Stimulated activated CD4-positive, alpha-beta T cell treated with anti-CD3 and anti-CD28 coated beads, Interleukin-4, amount 100 ng/mL, for 24 hours (primary cell): ENCODE results near the gene CALM3.
"Not testable (repeated sequence)": the region's sequence is repeated elsewhere in the genome, so short reads cannot be mapped to it uniquely, and the experiment has no call there.

Source experiments
- DNase-seq: peaks from one replicate; pipeline ENCODE4 v3.0.0-alpha.2; 2020

The CALM3 gene

GRCh38 chr19:46616631-46617322, 15.6 kb downstream of the CALM3 start:
- peak; percentile 66 for DNase-seq

- DNase-seq = no peak
Measured at GRCh38 chr19:46617601-46618000, 16.5 kb downstream of the CALM3 start.

DNA sequence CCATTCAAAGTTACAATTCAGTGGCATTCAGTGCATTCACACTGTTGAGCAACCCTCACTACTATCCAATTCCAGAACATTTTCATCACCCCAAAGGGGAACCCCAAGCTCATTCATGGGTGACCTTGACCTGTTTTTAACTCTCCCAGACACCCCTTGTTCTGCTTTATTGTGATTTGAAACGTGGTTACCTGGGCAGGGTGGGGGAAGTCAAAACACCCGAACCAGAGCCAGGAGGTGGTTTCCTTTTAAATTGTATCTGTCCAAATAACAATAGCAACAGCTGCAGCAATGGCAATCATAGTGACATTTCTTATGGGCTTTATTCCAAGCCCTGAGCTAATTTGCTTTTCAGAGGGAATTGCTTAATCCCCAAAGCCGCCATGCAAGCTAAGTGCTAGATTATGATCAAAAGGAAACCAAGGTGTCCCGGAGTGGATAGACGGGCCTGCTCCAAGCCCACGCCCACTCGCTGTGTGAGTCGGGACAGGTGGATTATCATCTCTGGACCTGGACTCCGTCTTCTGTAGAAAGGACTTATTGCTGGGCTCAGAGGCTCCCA, 17.6 kb downstream of the CALM3 start:
- DNase-seq = no peak

GRCh38 chr19:46620267-46620666, 19.1 kb downstream of the CALM3 start:
- DNase-seq = no peak

DNA sequence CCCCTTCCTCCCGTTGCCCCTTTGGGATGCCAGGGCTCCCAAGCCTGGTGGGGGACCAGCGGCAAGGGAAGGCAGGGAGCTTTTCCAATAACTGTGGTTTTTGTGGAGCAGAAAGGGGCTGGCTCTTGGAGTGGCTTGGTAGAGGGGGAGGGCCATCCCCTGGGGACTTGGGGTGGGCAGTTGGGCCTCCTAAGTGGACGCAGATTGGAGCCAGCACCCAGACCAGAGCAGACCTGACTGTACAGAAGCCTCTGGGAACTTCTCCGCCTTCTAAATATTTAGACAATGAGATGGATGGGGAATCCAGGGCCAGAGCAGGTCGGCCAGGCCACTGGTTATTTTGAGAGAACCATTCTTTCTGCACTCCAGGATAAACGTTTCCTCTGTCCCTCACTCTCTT, 19.6 kb downstream of the CALM3 start:
- no peak for DNase-seq

- DNase-seq = no peak
Measured at GRCh38 chr19:46621191-46622117, 20.3 kb downstream of the CALM3 start.

- no peak for DNase-seq
Measured at GRCh38 chr19:46622118-46622446, 21.0 kb downstream of the CALM3 start.

GRCh38 chr19:46623915-46624502, 22.9 kb downstream of the CALM3 start:
- DNase-seq = no peak

GRCh38 chr19:46624958-46625661, 24.0 kb downstream of the CALM3 start, which contains the start of gene PTGIR:
Gene PTGIR (minus strand): TSS chr19:46625089. CDS start chr19:46624225, 864 bp downstream.
- DNase-seq = peak; percentile 38

- no peak for DNase-seq
Measured at GRCh38 chr19:46625731-46626130, 24.6 kb downstream of the CALM3 start.

DNA sequence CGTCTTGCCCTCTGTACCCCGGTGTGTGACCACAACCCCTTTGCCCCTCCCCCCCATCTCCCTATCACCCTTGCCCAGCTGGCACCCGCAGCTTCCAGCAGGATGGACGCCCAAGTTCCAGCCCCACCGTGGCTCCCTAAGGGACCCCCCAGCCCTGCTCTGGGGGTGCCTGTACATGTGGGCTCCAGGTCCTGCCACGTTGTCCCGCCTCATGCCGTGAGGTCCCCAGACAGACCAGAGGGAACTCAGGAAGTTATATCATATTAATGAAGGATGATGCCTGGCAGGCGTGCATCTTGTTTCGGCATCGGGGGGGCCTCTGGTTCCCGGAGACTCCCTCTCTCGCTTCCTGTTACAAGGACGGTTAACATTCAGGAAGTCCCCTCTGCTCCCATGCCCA, 25.3 kb downstream of the CALM3 start:
- no peak for DNase-seq

DNA sequence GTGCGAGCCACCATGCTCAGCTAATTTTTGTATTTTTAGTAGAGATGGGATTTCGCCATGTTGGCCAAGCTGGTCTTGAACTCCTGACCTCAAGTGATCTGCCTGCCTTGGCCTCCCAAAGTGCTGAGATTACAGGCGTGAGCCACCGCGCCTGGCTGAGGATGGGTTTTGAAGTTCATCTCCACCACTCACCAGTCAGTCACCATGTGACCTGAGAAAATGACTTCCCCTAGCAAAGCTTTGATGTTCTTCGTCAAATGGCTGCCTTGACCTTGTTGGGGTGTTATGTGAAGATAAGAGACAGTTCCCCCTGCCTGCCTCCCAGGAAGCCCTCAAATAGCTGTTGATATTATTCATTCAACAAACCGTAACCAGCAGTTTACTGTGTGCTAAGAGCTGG, 27.8 kb downstream of the CALM3 start:
- not testable (repeated sequence) for DNase-seq

- no peak for DNase-seq
Measured at GRCh38 chr19:46629546-46630025, 28.5 kb downstream of the CALM3 start.

DNA sequence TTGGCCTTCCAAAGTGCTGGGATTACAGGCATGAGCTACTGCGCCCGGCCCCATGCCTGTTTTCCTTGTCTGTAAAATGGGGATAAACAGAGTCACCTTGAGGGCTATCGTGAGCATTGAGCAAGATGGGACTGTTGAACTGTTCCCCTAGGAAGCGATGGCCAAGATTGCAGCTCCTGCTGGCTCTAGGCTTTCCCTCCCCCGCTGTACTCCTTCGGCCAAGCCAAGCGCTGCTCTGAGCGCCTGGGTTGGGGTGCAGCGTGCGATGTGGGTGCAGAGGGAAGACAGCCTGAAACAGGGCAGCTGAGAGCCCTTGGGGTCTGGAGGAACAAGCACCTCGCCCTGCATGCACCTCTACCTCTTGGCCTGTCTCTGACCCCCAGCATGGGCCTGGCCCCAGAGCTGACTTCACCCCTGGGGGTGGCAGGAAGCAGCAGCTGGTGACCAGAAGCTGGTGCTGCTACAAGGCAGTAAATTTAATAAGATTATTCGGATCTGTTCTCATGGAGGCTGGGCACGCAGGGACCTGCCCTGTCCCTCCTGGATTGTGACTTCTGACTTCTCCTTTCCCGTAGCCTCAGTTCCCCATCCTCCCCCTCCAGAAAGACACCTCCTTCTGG, 29.6 kb downstream of the CALM3 start:
- no peak for DNase-seq

DNA sequence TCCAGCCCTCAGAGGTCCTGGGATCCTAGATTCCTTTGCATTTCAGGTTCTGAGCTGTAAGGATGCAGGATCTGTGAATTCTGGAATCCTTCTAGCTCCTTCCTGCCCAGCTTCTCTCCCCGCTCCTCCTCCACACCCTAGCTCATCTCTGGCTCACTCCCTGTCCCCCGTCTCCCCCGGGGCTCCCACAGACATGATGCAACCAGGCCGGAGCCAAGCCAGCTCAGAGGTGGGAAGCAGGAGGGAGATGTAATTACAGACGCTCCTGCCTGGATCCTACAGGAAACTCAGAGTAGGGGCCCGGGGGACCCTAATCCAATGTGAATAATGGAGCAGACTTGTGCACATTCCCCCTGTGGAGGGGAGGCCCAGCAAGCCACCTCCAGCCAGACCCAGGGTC, 30.4 kb downstream of the CALM3 start:
- DNase-seq = no peak

GRCh38 chr19:46633130-46633529, 32.0 kb downstream of the CALM3 start:
- no peak for DNase-seq

DNA sequence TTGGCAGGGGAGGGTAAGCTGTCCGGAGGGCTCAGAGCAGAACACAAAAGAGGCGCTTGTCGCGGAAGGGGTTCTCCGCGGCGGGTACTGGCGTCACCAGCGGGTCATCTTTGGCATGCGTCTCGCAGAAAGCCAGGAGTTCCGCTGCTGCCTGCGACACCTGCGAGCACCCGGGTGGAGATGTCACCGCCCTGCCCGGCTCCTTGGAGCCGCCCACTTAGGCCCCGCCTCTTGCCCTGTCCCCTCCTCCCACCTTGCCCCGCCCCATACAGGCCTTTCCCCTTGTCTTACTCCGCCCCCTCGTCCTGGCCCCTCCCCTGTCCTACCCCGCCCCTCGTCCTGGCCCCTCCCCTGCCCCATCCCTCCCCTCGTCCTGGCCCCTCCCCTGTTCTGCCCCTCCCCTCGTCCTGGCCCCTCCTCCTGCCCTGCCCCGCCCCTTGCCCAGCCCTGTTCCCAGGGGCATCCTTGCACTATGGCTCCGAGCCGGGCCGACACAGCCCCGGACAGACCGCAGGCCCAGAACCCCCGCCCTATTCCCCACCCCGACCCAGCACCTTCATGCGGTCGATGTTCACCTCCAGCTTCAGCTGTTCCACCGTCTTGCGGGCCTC, 33.0 kb downstream of the CALM3 start:
- peak; percentile 93 for DNase-seq

GRCh38 chr19:46634656-46635218, 33.6 kb downstream of the CALM3 start:
- DNase-seq = no peak

DNA sequence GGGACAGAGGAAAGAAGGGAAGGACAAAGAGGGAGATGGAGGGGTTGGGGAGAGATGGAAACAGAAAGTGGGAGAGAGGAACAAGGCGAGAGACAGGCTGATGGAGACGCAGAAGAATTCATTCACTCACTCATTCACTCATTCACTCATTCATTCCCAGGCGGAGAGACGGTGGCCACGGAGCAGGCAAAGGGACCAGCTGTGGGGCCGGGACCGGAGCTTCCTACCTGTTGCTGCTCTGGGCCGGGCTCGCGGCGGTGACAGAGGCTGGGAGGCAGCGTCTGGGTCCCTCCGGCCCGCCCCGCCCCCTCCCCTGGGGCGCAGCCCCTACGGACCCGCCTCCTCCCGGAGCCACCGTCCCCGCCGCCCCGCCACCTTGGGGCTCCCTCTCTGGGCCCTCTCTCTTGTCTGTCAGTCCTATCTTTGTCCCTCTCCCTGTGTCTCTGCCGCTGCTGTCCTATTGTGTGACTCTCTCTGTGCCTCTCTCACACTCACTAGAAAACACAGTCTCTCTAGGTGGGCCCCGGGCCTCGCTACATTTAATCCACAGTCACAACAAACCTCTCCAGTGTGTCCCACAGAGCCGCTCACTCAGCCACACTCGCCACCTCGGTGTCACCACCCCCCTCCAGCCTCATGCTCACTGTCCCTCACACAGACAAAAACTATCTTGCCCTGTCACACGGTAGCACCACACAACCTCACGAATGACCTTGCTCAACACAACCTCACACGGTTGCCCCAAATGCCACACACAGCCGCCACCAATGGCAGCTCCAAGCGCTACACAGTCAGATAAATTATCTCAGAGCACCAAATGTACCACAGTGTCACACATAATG, 35.0 kb downstream of the CALM3 start, which contains the start of gene GNG8:
TSS of gene GNG8 (minus strand) at position 283 of the 842 bp plus-strand sequence. CDS start 1,520 bp downstream, outside the sequence.
- no peak for DNase-seq

GRCh38 chr19:46637224-46637623, 36.1 kb downstream of the CALM3 start:
- DNase-seq = peak; percentile 28
